Natural killer cell (primary cell): ENCODE measurements around the gene SYTL5. TPM values are rescaled to one million over a fixed set of nuclear protein-coding genes. Genes with fewer than 3 reads are reported as not detected.

ENCODE experiments used
- ATAC-seq, 3 donors: fragments of 150-1000 bp in 2 of 3; fragments of 200-7000 bp in 1 of 3; cut with Tn5 transposase; 1 replicate in 1 of 3; 2 replicates in 2 of 3; pipeline ENCODE4 v1.10.0; 2021; ENCODE audit warnings: mild to moderate bottlenecking in 2 of 3, moderate library complexity in 2 of 3
- DNase-seq, 2 donors: peaks; one replicate each; pipeline versions ENCODE4 v3.0.0 to v3.0.0-alpha.2; 2013 to 2021; ENCODE audit warnings: mixed read lengths in 1 of 2
- H3K27ac ChIP-seq: one replicate; pipeline ENCODE4 v1.5.1; 2013; ENCODE audit warnings: mild to moderate bottlenecking, low read length
- H3K27me3 ChIP-seq: one replicate; pipeline ENCODE4 v1.6.1; 2013; ENCODE audit warnings: low read length; ENCODE audit not compliant: control insufficient read depth, insufficient read depth
- H3K36me3 ChIP-seq: one replicate; pipeline ENCODE4 v1.6.1; 2013; ENCODE audit warnings: low read length; ENCODE audit not compliant: control insufficient read depth, insufficient read depth
- H3K4me1 ChIP-seq: one replicate; pipeline ENCODE4 v1.6.1; 2013; ENCODE audit warnings: low read length; ENCODE audit not compliant: control insufficient read depth, insufficient read depth
- H3K4me3 ChIP-seq: one replicate; pipeline ENCODE4 v1.5.1; 2013; ENCODE audit warnings: low read length
- H3K9me3 ChIP-seq: one replicate; pipeline ENCODE4 v1.6.1; 2013; ENCODE audit warnings: low read length; ENCODE audit not compliant: control insufficient read depth, insufficient read depth
- H3K27ac Mint-ChIP-seq, 2 donors: one replicate each; pipeline ENCODE4 v1.8.0; 2022; ENCODE audit warnings: mild to moderate bottlenecking in 2 of 2, mixed read lengths in 2 of 2, moderate library complexity in 1 of 2
- H3K27me3 Mint-ChIP-seq, 2 donors: one replicate each; pipeline ENCODE4 v1.8.0; 2022; ENCODE audit warnings: low read depth in 2 of 2, mixed read lengths in 2 of 2
- H3K36me3 Mint-ChIP-seq: one replicate; pipeline ENCODE4 v1.8.0; 2022; ENCODE audit warnings: mixed read lengths
- H3K4me1 Mint-ChIP-seq, 2 donors: one replicate each; pipeline ENCODE4 v1.8.0; 2022; ENCODE audit warnings: mixed read lengths in 2 of 2
- H3K4me3 Mint-ChIP-seq: one replicate; pipeline ENCODE4 v1.8.0; 2022; ENCODE audit warnings: mild to moderate bottlenecking, moderate library complexity, mixed read lengths
- H3K9me3 Mint-ChIP-seq, 2 donors: one replicate each; pipeline ENCODE4 v1.8.0; 2022; ENCODE audit warnings: mixed read lengths in 2 of 2
- CTCF ChIP-seq: fragments of 200-600 bp; IDR thresholded peaks from one replicate; pipeline ENCODE4 v1.8.0; 2022; ENCODE audit warnings: antibody characterized with exemption
- WGBS: methylation state at CpG from one replicate; pipeline ENCODE4 v1.1.7; 2013; ENCODE audit warnings: missing lambda C conversion rate; ENCODE audit not compliant: insufficient coverage; 5-methylcytosine and 5-hydroxymethylcytosine counted together
- intact Hi-C: fragments of 100-400 bp; cut with micrococcal nuclease; formaldehyde crosslinking; loops from one replicate; pipeline ENCODE4 v1.14.2; 2022
- total RNA-seq, 4 donors: library from RNA; stranded (reverse); fragments of 120-200 nt in 1 of 4; gene quantifications; one replicate each; pipeline versions ENCODE4 v1.2.3 to v1.2.4, GENCODE V29; 2013 to 2022

SYTL5 gene
- total RNA-seq, 3 donors from 2014 or later (not counting 1 experiment from before 2014, with no cell fraction given), result 0.05 TPM; not detected in 2

- no peaks in the 10 kb centered on the region for H3K4me1 ChIP-seq
- no peak overlapping the region for H3K4me3 Mint-ChIP-seq
- peaks cover 6 to 9% of the 10 kb centered on the region in 2 donors for H3K27me3 Mint-ChIP-seq
- no peak for TF ChIP-seq CTCF
- no peaks in the 10 kb centered on the region for H3K4me1 Mint-ChIP-seq
- H3K27me3 ChIP-seq, result no peaks in the 10 kb centered on the region
- no peaks in the 10 kb centered on the region for H3K9me3 ChIP-seq
- DNase-seq (no peak), ATAC-seq (no peak)
- H3K36me3 ChIP-seq, result no peaks in the 10 kb centered on the region
- no peak overlapping the region for H3K27ac ChIP-seq
- H3K36me3 Mint-ChIP-seq, result no peaks in the 10 kb centered on the region
- H3K4me3 ChIP-seq, result no peak overlapping the region
- intact Hi-C loops, result no loop called here
- H3K27ac Mint-ChIP-seq, result no peak overlapping the region
- no peaks in the 10 kb centered on the region for H3K9me3 Mint-ChIP-seq
These were observed 2.3 kb downstream of the SYTL5 start for GRCh38 chrX:38008658-38009057.

- no peaks in the 10 kb centered on the region for H3K4me1 ChIP-seq
- TF ChIP-seq CTCF, result no peak
- no peaks in the 10 kb centered on the region for H3K36me3 ChIP-seq
- no peak overlapping the region for H3K4me3 ChIP-seq
- no peaks in the 10 kb centered on the region for H3K4me1 Mint-ChIP-seq
- no peaks in the 10 kb centered on the region for H3K27me3 ChIP-seq
- H3K27ac Mint-ChIP-seq, result no peak overlapping the region
- H3K4me3 Mint-ChIP-seq, result no peak overlapping the region
- no peaks in the 10 kb centered on the region for H3K9me3 Mint-ChIP-seq
- H3K27ac ChIP-seq, result no peak overlapping the region
- H3K36me3 Mint-ChIP-seq, result no peaks in the 10 kb centered on the region
- H3K9me3 ChIP-seq, result no peaks in the 10 kb centered on the region
- DNase-seq (no peak), ATAC-seq (no peak)
- peaks cover 8 to 9% of the 10 kb centered on the region in 2 donors for H3K27me3 Mint-ChIP-seq
- intact Hi-C loops, result no loop called here
These were observed 3.3 kb downstream of the SYTL5 start for GRCh38 chrX:38009641-38010040.

- DNase-seq (no peak), ATAC-seq (no peak)
- H3K4me3 ChIP-seq, result no peak overlapping the region
- no peak overlapping the region for H3K27ac ChIP-seq
- WGBS, result 91% methylated on average over 8 of the region's 8 CpGs
- peaks cover under 1 to 6% of the 10 kb centered on the region in 2 donors for H3K27me3 Mint-ChIP-seq
- no peaks in the 10 kb centered on the region for H3K4me1 Mint-ChIP-seq
- no peak for TF ChIP-seq CTCF
- H3K4me3 Mint-ChIP-seq, result no peak overlapping the region
- no peaks in the 10 kb centered on the region for H3K9me3 ChIP-seq
- H3K4me1 ChIP-seq, result no peaks in the 10 kb centered on the region
- H3K27ac Mint-ChIP-seq, result no peak overlapping the region
- no peaks in the 10 kb centered on the region for H3K36me3 Mint-ChIP-seq
- no peaks in the 10 kb centered on the region for H3K36me3 ChIP-seq
- H3K9me3 Mint-ChIP-seq, result no peaks in the 10 kb centered on the region
- intact Hi-C loops, result no loop called here
- H3K27me3 ChIP-seq, result no peaks in the 10 kb centered on the region
These were observed 12.5 kb downstream of the SYTL5 start for GRCh38 chrX:38018766-38019425.

- Histone ChIP-seq H3K9me3 (no peaks in the 10 kb centered on the region), H3K4me3 (no peak overlapping the region), H3K27ac (no peak overlapping the region), H3K27me3 (no peaks in the 10 kb centered on the region), H3K36me3 (no peaks in the 10 kb centered on the region), H3K4me1 (no peaks in the 10 kb centered on the region)
- WGBS, result 69% methylated on average over 1 of the region's 1 CpG
- H3K27ac Mint-ChIP-seq, result no peak overlapping the region
- H3K36me3 Mint-ChIP-seq, result no peaks in the 10 kb centered on the region
- H3K4me1 Mint-ChIP-seq, result no peaks in the 10 kb centered on the region
- H3K9me3 Mint-ChIP-seq, result no peaks in the 10 kb centered on the region
- no peak overlapping the region for H3K4me3 Mint-ChIP-seq
- H3K27me3 Mint-ChIP-seq, result peaks cover 3 to 18% of the 10 kb centered on the region in 2 donors
- intact Hi-C loops, result no loop called here
- ATAC-seq, result no peak
- TF ChIP-seq CTCF, result no peak
- DNase-seq, result no peak
These were observed 21.9 kb downstream of the SYTL5 start for GRCh38 chrX:38028300-38028699.
